CD8-positive, alpha-beta memory T cell (primary cell): ENCODE results near the gene SBNO1. TPM values are rescaled to one million over a fixed set of nuclear protein-coding genes. Genes with fewer than 3 reads are reported as not detected.
"Not testable (repeated sequence)": the region's sequence is repeated elsewhere in the genome, so short reads cannot be mapped to it uniquely, and the experiment has no call there.

Experiments
- CTCF ChIA-PET: fragments of 350-600 bp; sonication (Branson Sonifier 250); formaldehyde crosslinking; loops from one replicate; lab custom pipeline; 2021; ENCODE audit warnings: antibody characterized with exemption; lab: Charles Lee
- POLR2A ChIA-PET: fragments of 350-600 bp; sonication (Branson Sonifier 250); formaldehyde crosslinking; loops from one replicate; lab custom pipeline; 2021; ENCODE audit warnings: antibody characterized with exemption; lab: Charles Lee
- DNase-seq, 5 donors: peaks; one replicate each; pipeline versions ENCODE4 v3.0.0 to v3.0.0-alpha.2; 2020 to 2022; ENCODE audit warnings: mixed read lengths in 1 of 5
- H3K27ac ChIP-seq: one replicate; pipeline ENCODE4 v1.7.0; 2013; ENCODE audit warnings: low read depth, mild to moderate bottlenecking, low read length, moderate library complexity
- H3K27me3 ChIP-seq: 2 replicates; pipeline ENCODE4 v1.7.0; 2013; ENCODE audit warnings: low read length, mild to moderate bottlenecking; ENCODE audit not compliant: insufficient read depth, poor library complexity, severe bottlenecking
- H3K36me3 ChIP-seq: 2 replicates; pipeline ENCODE4 v1.7.0; 2013; ENCODE audit warnings: mild to moderate bottlenecking, low read length, moderate library complexity; ENCODE audit not compliant: insufficient read depth
- H3K4me1 ChIP-seq: 2 replicates; pipeline ENCODE4 v1.7.0; 2013; ENCODE audit warnings: mild to moderate bottlenecking, low read length, moderate library complexity; ENCODE audit not compliant: insufficient read depth
- H3K4me3 ChIP-seq: 2 replicates; pipeline ENCODE4 v1.7.0; 2013; ENCODE audit warnings: mild to moderate bottlenecking, low read length
- H3K9me3 ChIP-seq: 2 replicates; pipeline ENCODE4 v1.7.0; 2013; ENCODE audit warnings: mild to moderate bottlenecking, low read length
- H3K27ac Mint-ChIP-seq, 8 donors: one replicate each; pipeline ENCODE4 v1.8.0; 2020 to 2021; ENCODE audit warnings: mixed read lengths in 8 of 8, mild to moderate bottlenecking in 6 of 8, inconsistent platforms in 3 of 8, moderate library complexity in 3 of 8
- H3K27me3 Mint-ChIP-seq, 2 donors: one replicate each; pipeline ENCODE4 v1.8.0; 2020 to 2021; ENCODE audit warnings: mixed read lengths in 2 of 2, mild to moderate bottlenecking in 1 of 2, moderate library complexity in 1 of 2
- H3K36me3 Mint-ChIP-seq, 3 donors: one replicate each; pipeline ENCODE4 v1.8.0; 2020 to 2021; ENCODE audit warnings: mixed read lengths in 3 of 3, inconsistent platforms in 1 of 3, mild to moderate bottlenecking in 1 of 3
- H3K4me1 Mint-ChIP-seq, 3 donors: one replicate each; pipeline ENCODE4 v1.8.0; 2020 to 2021; ENCODE audit warnings: mixed read lengths in 3 of 3, inconsistent platforms in 1 of 3, mild to moderate bottlenecking in 1 of 3
- H3K4me3 Mint-ChIP-seq, 7 donors: one replicate each; pipeline ENCODE4 v1.8.0; 2020 to 2021; ENCODE audit warnings: mixed read lengths in 7 of 7, mild to moderate bottlenecking in 6 of 7, moderate library complexity in 4 of 7, inconsistent platforms in 2 of 7
- H3K9me3 Mint-ChIP-seq, 5 donors: one replicate each; pipeline ENCODE4 v1.8.0; 2020 to 2022; ENCODE audit warnings: mixed read lengths in 5 of 5, mild to moderate bottlenecking in 3 of 5, moderate library complexity in 2 of 5, inconsistent platforms in 1 of 5
- polyA plus RNA-seq: library from polyadenylated mRNA; unstranded; fragments of 300-500 nt; fragmentation: Illumina TruSeq; gene quantifications from one replicate; pipeline ENCODE4 v1.2.3, GENCODE V29; 2021
- total RNA-seq, 2 experiments: library from RNA; stranded (reverse); gene quantifications; one replicate each; pipeline ENCODE4 v1.2.3, GENCODE V29; 2021

Gene SBNO1
- total and polyA plus RNA-seq, 3 experiments from 2014 or later = 42.8 to 53.8 (median 52.1) TPM

DNA sequence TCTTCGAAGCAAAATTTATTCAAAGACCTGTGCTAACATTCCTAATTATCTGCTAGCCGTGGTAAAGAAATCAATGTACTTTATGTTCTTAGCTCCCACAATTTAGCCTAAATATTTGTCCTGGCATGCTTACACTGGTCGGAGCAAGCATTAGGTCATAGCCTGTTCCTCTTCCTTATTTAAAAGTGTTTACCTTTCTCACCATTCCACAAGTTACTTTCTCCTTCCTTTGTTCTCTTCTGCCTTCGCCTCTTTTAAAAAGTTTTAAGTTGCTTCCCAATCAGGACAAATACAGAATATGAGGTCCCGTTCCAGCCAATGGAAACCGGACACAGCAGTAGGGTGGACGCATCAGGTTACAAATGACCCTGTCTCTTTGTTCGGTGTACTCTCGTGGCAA lies 104.6 kb downstream of the SBNO1 start:
- H3K36me3 Mint-ChIP-seq = peaks cover 0 to 32% (median 5%) of the 10 kb centered on the region in 3 donors
- no peaks in the 10 kb centered on the region for H3K27me3 ChIP-seq
- no peak for DNase-seq
- H3K4me3 ChIP-seq = no peak overlapping the region
- H3K9me3 ChIP-seq = no peaks in the 10 kb centered on the region
- ChIA-PET POLR2A (no interaction called here), CTCF (no interaction called here)
- H3K27ac Mint-ChIP-seq = no peak overlapping the region
- H3K4me1 ChIP-seq = no peaks in the 10 kb centered on the region
- H3K36me3 ChIP-seq = peaks cover 17% of the 10 kb centered on the region
- no peak overlapping the region for H3K4me3 Mint-ChIP-seq
- no peaks in the 10 kb centered on the region for H3K27me3 Mint-ChIP-seq
- peaks cover 0 to 2% (median 0%) of the 10 kb centered on the region in 5 donors for H3K9me3 Mint-ChIP-seq
- H3K4me1 Mint-ChIP-seq = peaks cover 0 to 1% (median under 1%) of the 10 kb centered on the region in 3 donors
- no peak overlapping the region for H3K27ac ChIP-seq

DNA sequence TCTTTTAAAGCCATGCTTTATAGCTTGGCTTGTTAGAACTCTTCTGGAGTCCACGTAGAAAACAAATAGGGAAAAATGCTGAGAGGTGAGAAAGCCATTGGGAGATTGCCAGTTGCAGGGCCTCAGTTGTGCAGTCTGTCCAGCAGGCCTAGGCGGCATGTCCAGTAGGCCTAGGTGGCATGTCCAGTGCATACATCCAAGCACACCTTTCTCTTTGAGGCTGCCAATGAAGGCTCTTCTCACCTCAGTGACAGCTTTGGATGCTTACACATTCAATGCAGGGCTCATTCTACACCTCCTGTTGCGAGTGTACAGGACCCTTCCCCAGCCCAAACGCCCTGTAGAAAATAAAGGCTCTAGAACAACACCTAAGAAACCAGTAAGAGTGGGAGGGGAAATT lies 106.1 kb downstream of the SBNO1 start:
- Histone ChIP-seq H3K27me3 (no peaks in the 10 kb centered on the region), H3K36me3 (peaks cover 31% of the 10 kb centered on the region), H3K9me3 (no peaks in the 10 kb centered on the region), H3K4me3 (no peak overlapping the region), H3K4me1 (no peaks in the 10 kb centered on the region), H3K27ac (no peak overlapping the region)
- DNase-seq = no peak
- Mint-ChIP-seq H3K27me3 (no peaks in the 10 kb centered on the region), H3K36me3 (peaks cover 0 to 47% (median 9%) of the 10 kb centered on the region in 3 donors), H3K27ac (peak overlapping the region in 1 of 8 donors; percentile 80), H3K4me1 (peaks cover 0 to 5% (median 0%) of the 10 kb centered on the region in 3 donors), H3K4me3 (no peak overlapping the region), H3K9me3 (no peaks in the 10 kb centered on the region)
- ChIA-PET POLR2A (no interaction called here), CTCF (interaction anchor here (1.7 kb wide), 1 partner anchor 20 kb away, joined by 4 read pairs; no protein-coding TSS in a partner anchor)

DNA sequence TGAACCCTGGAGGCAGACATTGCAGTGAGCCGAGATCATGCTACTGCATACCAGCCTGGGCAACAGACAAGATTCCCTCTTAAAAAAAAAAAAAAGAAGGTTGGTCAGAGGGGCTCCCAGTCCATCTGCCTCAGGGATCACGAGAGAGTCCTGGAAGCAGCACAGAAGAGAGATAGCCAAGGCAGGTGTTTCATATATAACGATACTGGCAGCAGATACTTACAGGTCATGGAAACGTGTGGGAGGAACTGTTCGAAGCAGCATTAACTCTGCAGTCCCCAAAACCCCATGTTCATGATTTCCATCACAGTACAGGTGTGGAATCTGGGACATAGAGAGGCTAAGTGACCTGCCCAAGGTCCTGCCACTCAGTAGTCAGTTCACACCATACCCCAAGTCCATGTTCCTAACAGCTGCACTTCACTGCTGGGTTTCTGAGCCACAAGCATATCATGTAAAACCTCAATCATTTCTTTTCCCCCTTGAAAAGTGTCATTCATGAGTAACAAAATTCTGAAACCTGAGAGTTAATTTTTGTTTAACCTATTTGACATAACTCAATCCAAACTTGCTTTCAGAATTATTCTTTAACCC lies 109.7 kb downstream of the SBNO1 start:
- no peaks in the 10 kb centered on the region for H3K27me3 ChIP-seq
- Mint-ChIP-seq H3K27ac (peak overlapping the region in 2 of 8 donors; percentile 3 to 66), H3K36me3 (peaks cover 0 to 75% (median 10%) of the 10 kb centered on the region in 3 donors), H3K9me3 (no peaks in the 10 kb centered on the region), H3K27me3 (no peaks in the 10 kb centered on the region), H3K4me1 (peaks cover 19 to 33% (median 19%) of the 10 kb centered on the region in 3 donors), H3K4me3 (no peak overlapping the region)
- H3K4me3 ChIP-seq = no peak overlapping the region
- no peak overlapping the region for H3K27ac ChIP-seq
- no peak for DNase-seq
- H3K9me3 ChIP-seq = no peaks in the 10 kb centered on the region
- peaks cover 31% of the 10 kb centered on the region for H3K36me3 ChIP-seq
- CTCF ChIA-PET = no interaction called here
- POLR2A ChIA-PET = no interaction called here
- H3K4me1 ChIP-seq = peaks cover 14% of the 10 kb centered on the region

DNA sequence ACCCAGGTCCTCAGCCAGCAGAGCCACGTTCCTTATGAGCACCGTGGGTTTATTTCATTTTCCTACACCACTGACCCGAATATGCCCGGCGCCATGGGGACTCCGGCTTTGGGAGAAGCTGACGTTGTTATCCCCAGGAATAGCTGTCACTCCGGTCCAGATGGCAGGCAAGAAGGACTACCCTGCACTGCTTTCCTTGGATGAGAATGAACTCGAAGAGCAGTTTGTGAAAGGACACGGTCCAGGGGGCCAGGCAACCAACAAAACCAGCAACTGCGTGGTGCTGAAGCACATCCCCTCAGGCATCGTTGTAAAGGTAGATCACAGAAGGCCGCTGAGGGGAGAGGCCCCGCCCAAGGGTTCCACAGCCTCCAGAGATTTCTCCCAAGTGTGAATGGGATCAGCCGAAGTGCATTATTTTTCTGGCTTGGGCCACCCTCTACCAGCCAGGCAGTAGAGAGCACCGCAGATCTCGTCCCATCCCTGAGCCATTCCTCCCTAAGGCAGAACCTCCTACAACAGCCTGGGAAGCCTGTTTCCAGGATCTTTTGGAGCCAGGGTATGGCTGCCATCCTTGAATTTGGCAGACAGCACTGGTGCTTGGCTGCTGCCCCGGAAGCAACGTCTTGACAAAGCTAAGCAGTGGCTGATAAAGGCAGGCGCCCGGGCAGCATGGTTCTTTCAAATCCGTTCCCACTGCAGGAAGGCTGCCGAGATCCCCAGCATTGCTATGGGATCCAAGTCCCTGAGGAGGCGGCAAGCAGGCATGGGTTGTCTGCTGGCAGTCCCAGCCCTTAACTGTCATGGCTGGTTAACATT lies 110.8 kb downstream of the SBNO1 start:
- no peaks in the 10 kb centered on the region for H3K9me3 Mint-ChIP-seq
- H3K27ac Mint-ChIP-seq = peak overlapping the region in 1 of 8 donors; percentile 63
- Histone ChIP-seq H3K4me1 (peaks cover 14% of the 10 kb centered on the region), H3K4me3 (no peak overlapping the region), H3K27ac (no peak overlapping the region), H3K36me3 (peaks cover 31% of the 10 kb centered on the region), H3K27me3 (no peaks in the 10 kb centered on the region), H3K9me3 (no peaks in the 10 kb centered on the region)
- ChIA-PET POLR2A (interaction anchor here (0.7 kb wide), 2 partner anchors 21 to 210 kb away, joined by 3 read pairs; partner anchors contain the start of gene MPHOSPH9), CTCF (no interaction called here)
- H3K36me3 Mint-ChIP-seq = peaks cover 0 to 78% (median 10%) of the 10 kb centered on the region in 3 donors
- H3K4me1 Mint-ChIP-seq = peaks cover 22 to 39% (median 23%) of the 10 kb centered on the region in 3 donors
- no peak for DNase-seq
- no peaks in the 10 kb centered on the region for H3K27me3 Mint-ChIP-seq
- H3K4me3 Mint-ChIP-seq = no peak overlapping the region

DNA sequence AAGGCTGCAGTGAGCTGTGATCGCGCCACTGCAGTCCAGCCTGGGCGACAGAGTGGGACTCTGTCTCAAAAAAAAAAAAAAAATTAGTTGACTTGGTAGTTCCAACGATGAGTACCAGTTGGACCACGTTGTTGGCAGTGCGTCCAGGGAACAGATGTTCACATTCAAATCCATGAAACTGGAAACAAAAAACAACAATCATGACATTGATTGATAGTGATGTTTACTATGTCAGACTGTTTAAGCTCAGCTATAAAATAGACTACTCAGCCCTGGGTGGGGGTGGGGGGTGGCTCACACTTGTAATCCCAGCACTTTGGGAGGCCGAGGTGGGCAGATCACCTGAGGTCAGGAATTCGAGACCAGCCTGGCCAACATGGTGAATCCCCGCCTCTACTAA lies 112.3 kb downstream of the SBNO1 start:
- CTCF ChIA-PET = interaction anchor here (1.3 kb wide), 1 partner anchor 300 kb away, joined by 3 read pairs; no protein-coding TSS in a partner anchor
- Mint-ChIP-seq H3K27ac (peak overlapping the region in 2 of 8 donors; percentile 20 to 57), H3K4me1 (peaks cover 35 to 54% (median 37%) of the 10 kb centered on the region in 3 donors), H3K36me3 (peaks cover 0 to 82% (median 10%) of the 10 kb centered on the region in 3 donors)
- POLR2A ChIA-PET, H3K27ac ChIP-seq, H3K27me3 Mint-ChIP-seq, DNase-seq, H3K27me3 ChIP-seq, H3K9me3 ChIP-seq, H3K4me3 Mint-ChIP-seq, H3K9me3 Mint-ChIP-seq, H3K4me3 ChIP-seq: not testable (repeated sequence)
- Histone ChIP-seq H3K4me1 (peaks cover 21% of the 10 kb centered on the region), H3K36me3 (peaks cover 22% of the 10 kb centered on the region)

DNA sequence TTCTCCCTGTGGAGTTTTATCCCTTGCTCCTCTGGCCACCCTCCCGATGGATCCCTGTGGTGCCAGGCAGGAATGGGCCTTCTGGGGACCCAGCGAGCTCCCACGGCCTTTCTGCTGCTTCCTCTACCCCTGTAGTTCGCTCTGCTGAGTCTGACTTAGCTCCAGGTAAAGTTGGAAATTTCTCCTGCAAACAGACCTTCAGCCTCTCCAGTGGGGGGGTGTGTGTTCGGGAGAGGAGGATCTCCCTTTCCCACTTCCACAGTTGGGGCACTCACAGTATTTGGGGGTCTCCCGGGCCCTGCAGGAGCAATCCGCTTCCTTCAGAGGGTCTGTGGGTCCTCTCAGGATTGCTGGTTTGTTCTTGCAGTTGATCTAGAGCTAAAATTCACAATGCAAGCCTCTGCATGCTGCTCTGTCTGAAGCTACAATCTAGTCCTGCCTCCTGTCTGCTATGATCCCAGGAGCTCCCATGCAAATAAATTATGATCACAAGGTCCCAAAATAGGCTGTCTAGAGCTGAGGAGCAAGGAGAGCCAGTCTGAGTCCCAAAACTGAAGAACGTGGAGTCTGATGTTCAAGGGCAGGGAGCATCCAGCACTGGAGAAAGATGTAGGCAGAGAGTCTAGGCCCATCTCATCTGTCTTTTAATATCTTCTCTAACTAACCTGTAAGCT lies 113.1 kb downstream of the SBNO1 start:
- H3K4me3 ChIP-seq = no peak overlapping the region
- H3K27ac ChIP-seq = peak overlapping the region; percentile 27
- peak overlapping the region in 7 of 8 donors; percentile 10 to 77 (median 40) for H3K27ac Mint-ChIP-seq
- peaks cover 0 to 79% (median 9%) of the 10 kb centered on the region in 3 donors for H3K36me3 Mint-ChIP-seq
- no peaks in the 10 kb centered on the region for H3K9me3 Mint-ChIP-seq
- H3K4me3 Mint-ChIP-seq = no peak overlapping the region
- POLR2A ChIA-PET = no interaction called here
- H3K9me3 ChIP-seq = no peaks in the 10 kb centered on the region
- no peak for DNase-seq
- CTCF ChIA-PET = interaction anchor here (1.2 to 2.5 kb wide), 4 partner anchors 10 to 299 kb away, joined by 3 to 10 read pairs (median 4); no protein-coding TSS in a partner anchor
- H3K4me1 Mint-ChIP-seq = peaks cover 42 to 61% (median 44%) of the 10 kb centered on the region in 3 donors
- no peaks in the 10 kb centered on the region for H3K27me3 ChIP-seq
- peaks cover 22% of the 10 kb centered on the region for H3K36me3 ChIP-seq
- peaks cover 24% of the 10 kb centered on the region for H3K4me1 ChIP-seq
- H3K27me3 Mint-ChIP-seq = no peaks in the 10 kb centered on the region

DNA sequence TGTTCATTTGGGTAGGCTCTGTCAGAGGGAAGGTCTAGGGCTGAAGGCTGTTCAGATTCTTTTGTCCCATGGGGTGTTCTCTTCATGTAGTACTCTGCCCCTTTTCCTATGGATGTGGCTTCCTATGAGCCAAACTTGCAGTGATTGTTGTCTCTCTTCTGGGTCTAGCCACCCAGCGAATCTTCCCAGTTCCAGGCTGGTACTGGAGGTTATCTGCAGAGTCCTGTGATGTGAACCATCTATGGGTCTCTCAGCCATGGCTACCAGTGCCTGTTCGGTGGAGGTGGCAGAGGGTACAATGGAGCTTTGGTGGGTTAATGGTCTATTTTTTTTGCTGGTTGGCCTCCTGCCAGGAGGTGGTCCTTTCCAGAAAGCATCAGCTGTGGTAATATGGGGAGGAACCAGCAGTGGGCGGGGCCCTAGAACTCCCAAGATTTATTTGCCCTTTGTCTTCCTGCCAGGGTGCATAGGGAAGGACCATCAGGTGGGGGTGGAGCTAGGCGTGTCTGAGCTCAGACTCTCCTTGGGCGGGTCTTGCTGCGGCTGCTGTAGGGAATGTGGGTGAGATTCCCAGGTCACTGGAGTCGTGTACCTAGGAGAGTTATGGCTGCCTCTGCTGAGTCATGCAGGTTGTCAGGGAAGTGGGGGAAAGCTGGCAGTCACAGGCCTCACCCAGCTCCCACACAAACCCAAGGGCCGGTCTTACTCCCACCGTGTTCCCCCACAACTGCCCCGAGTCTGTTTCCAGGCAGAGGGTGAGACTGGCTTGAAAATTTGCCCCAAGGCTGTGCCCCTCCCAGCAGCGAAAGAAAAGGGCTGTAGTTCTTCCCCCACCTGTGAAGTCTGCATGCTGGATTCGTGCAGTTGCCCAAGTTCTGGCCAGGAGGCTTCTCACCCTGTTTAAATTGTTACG lies 113.9 kb downstream of the SBNO1 start:
- Mint-ChIP-seq H3K9me3 (no peaks in the 10 kb centered on the region), H3K4me3 (peak overlapping the region in 2 of 7 donors; percentile 0 to 65), H3K36me3 (peaks cover 0 to 74% (median 9%) of the 10 kb centered on the region in 3 donors), H3K4me1 (peaks cover 46 to 69% (median 52%) of the 10 kb centered on the region in 3 donors), H3K27ac (peak overlapping the region; percentile 5 to 96 (median 66)), H3K27me3 (no peaks in the 10 kb centered on the region)
- Histone ChIP-seq H3K27ac (peak overlapping the region; percentile 27), H3K36me3 (peaks cover 17% of the 10 kb centered on the region), H3K4me3 (no peak overlapping the region), H3K9me3 (no peaks in the 10 kb centered on the region), H3K4me1 (peaks cover 24% of the 10 kb centered on the region), H3K27me3 (no peaks in the 10 kb centered on the region)
- DNase-seq = no peak
- CTCF ChIA-PET = interaction anchor here (1.2 to 2.5 kb wide), 3 partner anchors 10 to 14 kb away, joined by 3 to 10 read pairs (median 6); no protein-coding TSS in a partner anchor
- POLR2A ChIA-PET = no interaction called here
